HG03558 (cell line): ENCODE measurements around the gene CLK2.
"Not testable (repeated sequence)": the region's sequence is repeated elsewhere in the genome, so short reads cannot be mapped to it uniquely, and the experiment has no call there.

Source experiments
- ATAC-seq: cut with Tn5 transposase; IDR thresholded peaks from one replicate; pipeline ENCODE4 v1.9.1; 2021; ENCODE audit warnings: moderate number of reproducible peaks; ENCODE audit not compliant: unreplicated experiment; ENCODE audit errors: extremely low read depth

The CLK2 gene

GRCh38 chr1:155245163-155245524 lies 28.2 kb downstream of the CLK2 start:
- ATAC-seq: no peak

GRCh38 chr1:155244368-155245162 lies 28.7 kb downstream of the CLK2 start:
- peak; percentile 66 for ATAC-seq

DNA sequence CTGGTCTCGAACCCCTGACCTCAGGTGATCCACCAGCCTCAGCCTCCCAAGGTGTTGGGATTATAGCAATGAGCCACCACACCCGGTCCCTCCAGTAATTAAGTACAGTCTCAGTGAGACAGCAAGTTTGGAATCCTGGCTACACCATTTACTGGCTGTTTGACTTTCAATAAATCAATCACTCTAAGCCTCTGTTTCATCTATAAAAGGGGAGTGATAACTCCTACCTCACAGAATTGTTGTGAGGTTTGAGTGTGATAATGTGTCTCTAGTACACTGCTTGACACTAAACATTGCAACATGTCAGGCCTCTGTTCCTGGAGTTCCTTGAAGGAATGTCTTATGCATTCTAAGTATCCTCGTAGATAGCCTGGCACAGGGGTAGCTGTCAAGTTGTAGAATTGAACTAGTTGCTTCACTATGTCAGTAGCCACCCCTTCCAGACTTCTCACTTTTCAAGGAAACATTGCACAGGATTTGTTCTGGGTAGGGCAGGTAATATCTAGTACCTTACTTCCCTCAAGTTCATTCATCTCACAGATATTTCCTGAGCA lies 30.4 kb downstream of the CLK2 start:
- no peak for ATAC-seq

GRCh38 chr1:155241841-155242264 lies 31.5 kb downstream of the CLK2 start:
- ATAC-seq: no peak

DNA sequence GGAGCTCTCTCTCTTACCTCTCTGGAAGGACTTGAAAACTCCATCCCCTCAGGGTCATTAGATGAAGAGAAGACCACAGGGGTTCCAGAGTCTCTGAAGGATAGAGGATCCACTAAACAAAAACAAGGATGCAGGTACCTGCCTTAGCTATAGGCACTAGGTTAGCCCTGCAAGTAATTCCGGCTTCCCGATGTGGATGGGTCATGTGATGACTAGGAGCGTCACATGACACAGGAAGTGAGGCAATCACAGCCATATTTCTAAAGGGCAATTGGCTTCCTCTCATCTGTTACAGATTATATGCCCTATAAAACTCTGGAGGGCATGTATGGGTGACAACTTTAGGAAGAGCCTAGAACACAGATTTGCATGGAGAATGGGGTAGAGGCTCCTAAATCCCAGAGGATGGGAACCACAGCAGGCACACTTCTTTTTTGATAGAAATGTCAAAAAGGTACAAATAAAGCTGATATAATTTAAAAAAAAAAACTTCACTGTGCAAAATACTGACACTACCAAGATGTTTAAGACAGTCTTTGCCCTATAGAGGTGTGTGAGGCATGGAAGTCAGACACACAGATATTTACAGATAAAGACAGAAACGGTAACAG lies 32.1 kb downstream of the CLK2 start:
- ATAC-seq: no peak

- no peak for ATAC-seq
Observed at GRCh38 chr1:155236451-155236850, 36.9 kb downstream of the CLK2 start.

DNA sequence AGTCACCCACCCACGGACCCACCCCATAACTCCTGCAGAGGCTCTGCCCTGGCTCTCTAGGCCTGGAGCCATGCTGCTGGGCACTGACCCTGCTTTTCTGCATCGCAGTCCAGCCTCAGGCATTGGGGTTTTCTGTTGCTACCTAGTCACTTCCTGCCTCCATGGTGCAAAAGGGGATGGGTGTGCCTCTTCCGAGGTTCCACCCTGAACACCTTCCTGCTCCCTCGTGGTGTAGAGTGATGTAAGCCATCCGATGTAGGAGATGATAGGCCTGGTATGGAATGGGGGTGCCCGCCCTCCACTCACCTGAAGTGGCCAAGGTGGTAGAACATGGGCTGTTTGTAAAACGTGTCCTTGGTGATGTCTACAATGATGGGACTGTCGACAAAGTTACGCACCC lies 37.9 kb downstream of the CLK2 start:
- ATAC-seq: not testable (repeated sequence)

DNA sequence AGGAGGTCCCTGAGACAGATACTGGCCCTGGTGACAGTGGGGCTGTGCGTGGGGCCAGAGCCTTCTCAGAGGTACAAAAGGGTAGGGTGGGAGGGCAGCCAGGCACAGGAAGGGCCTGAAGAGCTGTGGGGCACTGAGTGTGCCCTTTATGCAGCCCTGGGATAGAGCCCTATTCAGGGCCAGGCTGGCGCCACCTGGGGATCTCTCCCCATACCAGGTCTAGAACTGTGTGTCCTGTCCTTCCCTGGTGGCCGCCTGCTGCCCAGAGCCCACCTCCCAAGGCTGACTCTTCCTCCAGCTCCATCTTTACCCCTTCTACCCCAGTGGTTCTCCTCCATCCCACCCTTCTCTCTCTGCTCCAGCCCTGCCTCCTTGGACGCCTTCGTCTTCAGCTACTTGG lies 39.8 kb downstream of the CLK2 start:
- not testable (repeated sequence) for ATAC-seq

DNA sequence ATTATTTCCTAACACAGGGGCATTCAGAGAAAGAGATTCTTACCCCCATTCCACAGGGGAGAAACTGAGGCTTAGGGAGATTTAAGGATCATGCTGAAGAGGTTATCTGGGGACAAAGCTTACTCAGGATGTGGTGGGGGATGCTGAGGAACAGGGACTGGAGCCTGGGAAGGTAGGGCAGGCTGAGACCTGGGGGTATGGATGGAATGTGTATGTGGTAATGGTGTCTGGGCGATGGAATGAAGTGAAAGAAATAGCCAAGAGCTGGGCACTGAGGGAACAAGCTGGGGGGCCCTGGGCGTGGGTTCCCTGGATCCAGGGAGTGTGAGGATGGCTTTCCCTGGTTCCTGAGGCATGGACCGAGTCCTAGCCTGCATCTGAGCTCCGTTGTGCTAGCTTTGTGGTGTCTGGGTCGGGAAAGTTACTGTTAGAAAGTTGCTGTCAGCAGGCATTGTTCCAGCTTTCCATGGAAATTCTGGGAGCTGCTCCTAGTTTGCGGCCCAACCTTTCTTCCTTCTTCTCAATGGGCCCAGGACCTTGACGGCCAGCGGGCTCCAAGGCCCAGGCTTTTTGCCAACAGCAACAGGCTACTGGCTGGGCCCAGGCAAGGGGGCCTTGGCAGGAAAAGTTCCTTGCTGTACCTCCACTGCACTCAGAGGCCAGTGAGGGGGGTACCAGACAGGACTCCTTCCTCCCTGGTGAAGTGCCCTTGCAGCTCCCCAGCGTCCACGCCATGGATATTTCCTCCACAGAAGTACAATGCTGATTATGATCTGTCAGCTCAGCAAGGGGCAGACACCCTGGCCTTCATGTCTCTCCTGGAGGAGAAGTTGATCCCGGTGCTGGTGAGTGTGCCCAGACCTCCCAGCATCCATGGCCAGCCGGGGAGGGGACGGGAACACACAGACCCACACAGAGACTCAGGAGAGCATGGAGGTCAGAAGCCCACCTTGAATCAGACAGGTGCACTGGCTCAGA lies 41.0 kb downstream of the CLK2 start:
- not testable (repeated sequence) for ATAC-seq

DNA sequence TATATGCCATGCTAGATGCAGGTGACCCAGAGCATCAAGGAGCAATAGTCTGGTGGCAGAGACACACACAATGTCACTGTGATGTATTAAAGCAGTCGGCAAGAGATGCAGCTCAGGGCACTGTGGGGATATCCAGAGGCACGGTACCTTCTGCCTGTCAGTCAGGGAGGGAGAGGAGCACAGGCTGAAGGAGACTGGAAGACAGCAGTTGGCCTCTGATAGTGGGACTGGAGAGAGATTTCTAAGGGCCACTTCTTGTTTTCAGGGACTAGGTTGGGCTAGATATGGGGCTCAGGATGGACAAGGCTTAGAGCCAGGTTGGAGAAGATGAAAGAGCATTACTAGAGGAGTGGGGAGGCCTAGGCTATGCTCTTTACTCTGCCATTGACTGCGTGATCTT lies 42.0 kb downstream of the CLK2 start:
- not testable (repeated sequence) for ATAC-seq

GRCh38 chr1:155228096-155228427 lies 45.2 kb downstream of the CLK2 start:
- ATAC-seq: no peak

DNA sequence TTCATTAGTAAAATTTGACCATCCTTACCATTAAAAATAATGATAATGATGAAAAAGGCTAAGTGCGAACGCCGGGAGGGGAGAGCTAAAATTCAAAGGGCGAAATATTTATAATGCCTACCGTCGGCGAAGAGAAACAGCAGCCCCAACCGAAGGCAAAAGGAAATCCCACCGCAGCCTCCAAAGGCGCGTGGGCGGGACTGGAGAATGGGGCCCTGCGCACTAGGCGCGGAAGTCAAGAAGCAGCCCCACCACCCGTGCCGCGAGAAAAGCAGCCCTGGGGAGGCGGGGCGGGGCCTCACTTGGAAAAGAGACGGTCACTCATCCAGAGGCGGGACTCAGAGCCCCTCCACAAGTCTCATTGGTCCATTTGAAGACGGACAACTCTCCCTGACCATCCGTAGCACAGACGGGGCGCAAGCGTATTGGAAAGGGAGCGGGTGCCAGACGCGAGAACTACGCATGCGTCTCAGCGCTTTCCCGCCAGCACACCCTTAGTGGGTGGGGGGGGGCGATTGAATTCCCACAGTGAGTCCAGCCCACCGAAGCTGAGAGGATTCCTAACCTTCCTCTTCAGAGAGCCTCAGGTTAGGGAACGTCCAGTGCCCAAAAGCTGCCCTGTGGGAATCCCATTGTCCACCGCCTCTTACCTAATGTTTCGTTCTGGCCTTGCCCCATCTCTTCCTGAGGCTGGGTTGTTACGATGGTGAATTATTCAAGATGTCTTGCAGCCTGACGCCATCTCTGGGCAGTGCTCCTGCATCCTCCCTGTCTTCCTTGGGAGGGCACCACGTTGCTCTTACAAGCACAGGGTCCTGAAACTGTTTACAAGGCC lies 45.8 kb downstream of the CLK2 start:
- peak; percentile 81 for ATAC-seq

- no peak for ATAC-seq
Observed at GRCh38 chr1:155226910-155227260, 46.4 kb downstream of the CLK2 start.

- ATAC-seq: no peak
Observed at GRCh38 chr1:155226188-155226909, 47.0 kb downstream of the CLK2 start.

DNA sequence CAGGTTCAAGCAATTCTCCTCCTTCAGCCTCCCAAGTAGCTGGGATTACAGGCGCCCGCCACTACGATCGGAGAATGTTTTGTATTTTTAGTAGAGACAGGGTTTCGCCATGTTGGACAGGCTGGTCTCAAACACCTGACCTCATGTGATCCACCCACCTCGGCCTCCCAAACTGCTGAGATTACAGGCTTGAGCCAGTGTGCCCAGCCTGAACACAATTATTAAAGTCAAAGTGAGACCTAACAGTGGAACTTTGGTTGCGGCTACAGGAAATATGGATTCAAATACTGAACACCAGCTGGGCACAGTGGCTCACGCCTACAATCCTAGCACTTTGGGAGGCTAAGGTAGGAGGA lies 47.9 kb downstream of the CLK2 start:
- not testable (repeated sequence) for ATAC-seq

- no peak for ATAC-seq
Observed at GRCh38 chr1:155223047-155223446, 50.3 kb downstream of the CLK2 start.

DNA sequence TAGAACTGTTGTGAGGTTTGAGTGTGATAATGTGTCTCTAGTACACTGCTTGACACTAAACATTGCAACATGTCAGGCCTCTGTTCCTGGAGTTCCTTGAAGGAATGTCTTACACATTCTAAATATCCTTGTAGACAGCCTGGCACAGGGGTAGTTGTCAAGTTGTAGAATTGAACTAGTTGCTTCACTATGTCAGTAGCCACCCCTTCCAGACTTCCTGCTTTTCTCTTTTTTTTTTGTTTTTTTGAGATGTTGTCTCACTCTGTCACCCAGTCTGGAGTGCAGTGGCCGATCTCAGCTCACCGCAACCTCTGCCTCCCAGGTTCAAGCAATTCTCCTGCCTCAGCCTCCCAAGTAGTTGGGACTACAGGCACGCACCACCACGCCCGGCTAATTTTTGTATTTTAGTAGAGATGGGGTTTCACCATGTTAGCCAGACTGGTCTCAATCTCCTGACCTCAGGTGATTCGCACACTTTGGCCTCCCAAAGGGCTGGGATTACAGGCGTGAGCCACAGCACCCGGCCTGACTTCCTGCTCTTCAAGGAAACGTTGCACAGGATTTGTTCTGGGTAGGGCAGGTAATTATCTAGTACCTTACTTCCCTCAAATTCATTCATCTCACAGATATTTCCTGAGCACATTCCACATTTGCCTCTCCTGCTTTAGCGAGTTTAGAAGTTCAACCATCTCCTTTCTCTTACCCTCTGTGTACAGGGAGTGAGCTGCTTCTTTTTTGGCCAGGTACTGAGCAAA lies 52.9 kb downstream of the CLK2 start:
- ATAC-seq: not testable (repeated sequence)

DNA sequence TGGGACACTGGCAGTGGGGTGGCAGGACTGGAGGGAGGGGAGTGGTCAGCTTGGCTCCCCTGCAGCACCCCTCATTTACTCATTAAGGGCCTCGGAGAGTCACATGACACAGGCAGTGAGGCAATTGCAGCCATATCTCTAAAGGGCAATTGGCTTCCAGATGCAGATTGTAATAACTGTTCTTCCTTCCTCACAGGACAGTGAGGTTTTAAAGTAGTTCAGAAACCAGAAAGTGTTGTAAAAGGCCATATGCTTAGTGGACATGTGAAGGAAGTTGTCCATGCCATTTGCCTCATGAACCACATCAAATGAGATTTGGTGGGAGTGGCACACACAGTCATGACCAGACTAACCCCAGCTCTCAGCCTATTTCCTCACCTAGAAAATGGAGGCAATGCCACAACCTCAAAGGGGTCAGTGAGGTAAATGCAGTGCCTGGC lies 53.7 kb downstream of the CLK2 start:
- ATAC-seq: no peak
